Hepatic stellate cell (primary cell): ENCODE data around the gene ECHDC3.
"Not testable (repeated sequence)": the region's sequence is repeated elsewhere in the genome, so short reads cannot be mapped to it uniquely, and the experiment has no call there.

Source experiments
- DNase-seq: peaks from one replicate; pipeline ENCODE4 v3.0.0; 2011; ENCODE audit warnings: low spot score

ECHDC3 gene

DNA sequence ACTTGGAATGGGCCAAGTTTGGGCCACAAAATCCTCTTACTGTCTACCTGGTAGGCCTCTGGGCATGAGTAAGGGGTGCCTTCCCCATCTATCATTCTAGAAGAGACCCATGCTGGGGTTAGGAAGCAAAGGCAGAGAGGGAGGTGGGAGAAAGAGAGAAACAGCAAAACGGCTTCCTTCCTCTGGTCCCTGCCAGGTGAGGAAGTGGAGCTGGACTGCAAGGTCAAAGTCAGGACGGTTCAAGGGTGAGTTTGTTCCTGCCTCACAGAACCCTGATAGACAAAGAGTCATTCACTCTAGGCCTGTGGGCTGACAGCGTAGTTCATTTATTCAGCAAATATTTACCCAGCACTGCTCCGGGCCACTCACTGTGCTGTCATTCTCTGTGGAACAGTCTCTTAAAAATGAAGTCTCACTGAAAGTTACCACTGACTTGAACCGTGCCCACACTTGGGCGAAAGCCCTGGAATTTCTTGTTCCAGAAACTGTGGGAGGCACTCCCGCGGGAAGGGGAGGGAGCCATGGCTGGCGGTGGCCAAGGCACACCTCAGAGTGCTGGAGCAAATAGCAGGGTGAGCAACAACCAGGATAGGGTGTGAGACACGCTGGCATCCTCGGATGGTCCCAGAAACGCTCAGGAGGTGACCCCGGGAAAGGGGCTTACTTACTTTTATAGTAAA lies 26.2 kb upstream of the ECHDC3 start:
- no peak for DNase-seq

DNA sequence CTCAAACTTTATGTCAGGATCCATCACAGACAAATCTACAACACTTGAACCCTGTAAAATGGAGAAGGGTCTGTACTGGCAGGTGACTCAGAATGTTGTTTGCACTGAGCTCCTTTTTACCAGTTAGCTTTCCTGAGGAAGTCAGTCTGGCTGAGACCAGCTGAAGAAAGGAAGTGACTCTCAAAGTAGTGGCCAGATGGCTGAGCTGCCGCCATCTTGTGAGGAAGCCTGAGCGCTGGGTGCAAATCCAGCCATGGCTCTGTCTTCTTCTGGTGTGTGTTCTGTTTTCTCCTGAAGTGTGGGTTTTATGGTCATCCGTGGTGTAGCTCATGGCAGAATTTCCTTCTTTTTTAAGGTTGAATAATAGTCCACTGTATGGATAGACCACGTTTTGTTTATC lies 25.5 kb upstream of the ECHDC3 start:
- no peak for DNase-seq

DNA sequence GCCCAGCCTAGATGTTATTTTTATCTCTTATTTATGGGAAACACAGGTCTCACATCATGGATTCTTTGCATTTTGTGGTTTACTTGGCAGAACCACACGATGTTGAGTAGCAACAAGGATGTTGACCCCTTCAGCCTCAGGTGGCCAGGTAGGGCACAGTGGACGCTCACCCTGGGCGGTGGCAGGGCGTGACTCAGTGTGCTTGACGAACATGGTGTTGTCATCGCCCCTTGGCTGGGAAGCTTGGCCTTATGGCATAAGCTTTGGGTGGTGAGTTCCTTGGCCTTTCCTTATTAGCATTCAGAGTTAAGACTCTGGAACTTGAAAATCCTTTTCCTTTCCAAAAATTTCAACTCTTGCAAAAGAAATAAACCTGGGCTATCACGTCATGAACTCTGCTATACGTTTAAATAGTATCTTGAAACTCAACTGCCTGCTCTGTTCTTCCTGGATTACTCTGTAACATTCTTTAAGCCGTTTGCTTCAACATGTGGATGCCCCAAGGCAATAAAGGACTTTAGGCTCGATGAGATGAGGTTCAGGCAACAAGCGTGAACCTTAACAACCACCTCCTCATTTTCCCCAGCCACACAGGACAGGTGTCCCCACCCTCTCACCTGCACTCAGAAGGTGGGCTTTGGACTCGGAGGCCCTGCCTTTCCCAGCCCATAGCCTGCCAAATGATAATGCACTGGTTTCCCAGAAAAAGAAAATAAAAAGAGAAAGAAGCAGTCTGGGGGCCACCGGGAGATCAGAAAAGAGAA lies 22.5 kb upstream of the ECHDC3 start:
- no peak for DNase-seq

DNA sequence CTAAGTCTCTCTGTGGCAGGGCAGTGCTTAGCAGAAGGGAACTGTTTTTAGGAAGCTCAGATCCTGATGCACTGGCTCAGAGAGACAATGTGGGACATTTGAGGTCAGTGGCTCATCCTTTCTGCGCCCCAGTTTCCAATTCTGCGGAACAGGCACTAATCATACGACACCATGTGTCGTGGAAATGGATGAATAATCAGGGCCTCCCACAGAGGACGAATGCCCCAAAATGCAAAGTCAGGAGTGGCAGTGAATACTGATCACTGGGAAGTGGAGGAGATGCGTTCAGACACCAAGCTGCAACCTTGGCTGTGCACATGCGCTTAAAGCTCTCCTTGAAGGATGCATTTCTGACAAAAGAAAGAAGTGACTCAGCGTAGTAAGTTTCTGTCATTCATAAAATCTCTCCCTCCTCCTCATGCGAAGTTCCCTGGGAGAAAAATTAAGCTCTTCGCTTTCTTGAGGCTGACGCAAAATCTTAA lies 21.9 kb upstream of the ECHDC3 start:
- DNase-seq = no peak

DNA sequence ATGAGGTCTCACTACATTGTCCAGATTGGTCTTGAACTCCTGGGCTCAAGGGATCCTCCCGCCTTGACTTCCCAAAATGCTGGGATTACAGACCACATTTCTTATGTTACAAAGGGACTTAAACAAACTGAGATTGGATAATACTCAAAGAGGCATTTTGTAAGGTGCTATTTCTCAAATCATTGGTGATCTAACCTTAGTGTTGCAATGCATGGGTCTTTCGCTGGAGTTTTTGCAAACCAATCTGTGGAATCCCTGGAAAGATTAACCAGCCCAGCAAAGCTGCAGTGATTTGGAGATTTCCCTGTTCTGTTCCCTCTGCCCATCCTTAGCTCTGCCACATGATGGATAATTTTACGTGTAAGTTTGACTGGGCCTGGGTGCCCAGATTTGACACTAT lies 20.4 kb upstream of the ECHDC3 start:
- no peak for DNase-seq

DNA sequence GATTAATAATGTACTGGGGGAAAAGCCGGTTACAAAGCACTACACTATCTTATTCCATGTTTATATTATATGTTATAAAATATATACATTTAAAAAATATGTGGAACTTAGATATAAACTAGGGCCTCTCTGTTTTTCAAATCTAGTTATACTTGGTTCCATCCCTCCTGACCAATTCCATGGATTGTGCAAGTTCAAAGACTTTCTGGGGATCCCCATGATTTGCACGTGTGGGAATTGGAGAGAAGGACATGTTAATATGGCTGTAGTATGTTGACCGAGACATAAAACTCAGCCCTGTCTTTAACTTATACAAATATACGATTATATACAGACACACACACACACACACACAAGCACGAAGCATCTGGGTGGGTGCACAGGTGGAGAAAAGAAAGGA lies 18.8 kb upstream of the ECHDC3 start:
- no peak for DNase-seq

- DNase-seq = peak; percentile 75
Observed at GRCh38 chr10:11724938-11725776, 17.0 kb upstream of the ECHDC3 start.

DNA sequence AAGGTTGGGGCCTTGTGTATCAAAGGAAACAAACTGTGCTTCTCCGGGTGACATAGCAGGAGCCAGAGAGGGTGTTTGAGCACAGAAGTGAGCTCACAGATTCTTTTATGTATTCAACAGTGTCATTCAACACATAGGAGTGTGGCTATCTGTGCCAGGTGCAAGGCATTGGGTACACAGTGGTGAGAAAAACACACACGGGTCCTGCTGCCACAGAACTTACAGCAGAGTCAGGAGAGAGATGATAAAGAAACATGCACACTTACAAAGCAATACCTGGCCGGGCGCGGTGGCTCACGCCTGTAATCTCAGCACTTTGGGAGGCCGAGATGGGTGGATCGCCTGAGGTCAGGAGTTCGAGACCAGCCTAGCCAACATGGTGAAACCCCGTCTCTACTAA lies 16.3 kb upstream of the ECHDC3 start:
- DNase-seq = no peak

DNA sequence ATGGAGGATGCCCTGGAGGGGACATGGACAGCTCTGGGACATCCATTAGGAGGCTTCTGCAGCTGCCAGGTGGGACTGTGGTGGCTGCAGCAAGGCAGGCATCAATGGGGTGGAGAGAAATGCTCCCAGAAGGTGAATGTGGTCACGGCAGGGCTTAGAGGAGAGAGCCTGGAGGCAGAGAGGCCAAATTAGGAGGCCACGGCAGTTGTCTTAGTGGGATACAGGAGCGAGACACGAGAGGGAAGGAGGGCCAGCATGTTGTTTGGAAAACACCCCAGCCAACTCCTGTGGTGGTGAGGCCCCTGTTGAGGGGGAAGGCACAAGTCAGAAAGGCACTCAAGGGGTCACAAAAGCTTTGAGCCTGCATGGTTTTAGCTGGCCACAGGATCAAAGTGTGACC lies 14.6 kb upstream of the ECHDC3 start:
- no peak for DNase-seq

DNA sequence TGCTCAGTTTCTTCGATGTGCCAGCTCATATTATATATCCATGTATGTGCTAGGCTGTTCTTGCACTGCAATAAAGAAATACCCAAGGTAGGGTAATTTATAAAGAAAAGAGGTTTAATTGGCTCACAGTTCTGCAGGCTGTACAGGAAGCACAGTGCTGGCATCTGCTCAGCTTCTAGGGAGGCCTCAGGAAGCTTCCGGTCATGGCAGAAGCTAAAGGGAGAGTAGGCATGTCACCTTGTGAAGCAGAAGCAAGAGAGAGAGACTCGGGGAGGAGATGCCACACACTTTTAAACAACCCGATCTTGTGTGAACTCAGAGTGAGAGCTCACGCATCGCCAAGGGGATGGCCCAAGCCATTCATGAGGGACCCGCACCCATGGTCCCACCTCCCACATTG lies 13.8 kb upstream of the ECHDC3 start:
- DNase-seq = no peak

DNA sequence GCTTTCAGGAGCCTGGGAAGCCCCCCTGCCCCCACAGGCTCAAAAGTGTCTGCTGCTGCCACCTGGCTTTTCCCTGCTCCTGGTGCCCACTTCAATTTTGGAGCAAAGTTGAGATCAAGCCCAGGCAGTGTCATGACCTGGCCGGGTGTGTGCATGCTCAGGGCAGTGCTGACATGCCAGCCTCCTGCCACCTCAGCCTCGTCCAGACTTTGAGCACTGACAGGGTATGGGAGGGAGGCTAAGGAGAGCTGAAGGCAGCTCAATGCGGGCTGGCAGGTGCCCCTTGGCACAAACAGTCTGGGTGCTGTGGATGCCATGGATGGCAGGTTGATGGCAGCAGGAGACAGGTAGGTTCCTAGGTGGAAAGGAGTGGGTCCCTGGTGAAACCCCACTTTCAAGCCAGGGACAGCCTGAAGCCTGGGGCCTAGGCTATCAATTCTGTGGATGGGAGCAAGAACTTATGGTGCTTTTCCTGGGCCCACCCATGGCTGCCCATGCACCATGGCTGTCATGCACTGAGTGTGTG lies 12.3 kb upstream of the ECHDC3 start:
- DNase-seq = no peak

- no peak for DNase-seq
Observed at GRCh38 chr10:11730779-11731178, 11.4 kb upstream of the ECHDC3 start.

- DNase-seq = not testable (repeated sequence)
Observed at GRCh38 chr10:11736767-11737166, 5.4 kb upstream of the ECHDC3 start.

DNA sequence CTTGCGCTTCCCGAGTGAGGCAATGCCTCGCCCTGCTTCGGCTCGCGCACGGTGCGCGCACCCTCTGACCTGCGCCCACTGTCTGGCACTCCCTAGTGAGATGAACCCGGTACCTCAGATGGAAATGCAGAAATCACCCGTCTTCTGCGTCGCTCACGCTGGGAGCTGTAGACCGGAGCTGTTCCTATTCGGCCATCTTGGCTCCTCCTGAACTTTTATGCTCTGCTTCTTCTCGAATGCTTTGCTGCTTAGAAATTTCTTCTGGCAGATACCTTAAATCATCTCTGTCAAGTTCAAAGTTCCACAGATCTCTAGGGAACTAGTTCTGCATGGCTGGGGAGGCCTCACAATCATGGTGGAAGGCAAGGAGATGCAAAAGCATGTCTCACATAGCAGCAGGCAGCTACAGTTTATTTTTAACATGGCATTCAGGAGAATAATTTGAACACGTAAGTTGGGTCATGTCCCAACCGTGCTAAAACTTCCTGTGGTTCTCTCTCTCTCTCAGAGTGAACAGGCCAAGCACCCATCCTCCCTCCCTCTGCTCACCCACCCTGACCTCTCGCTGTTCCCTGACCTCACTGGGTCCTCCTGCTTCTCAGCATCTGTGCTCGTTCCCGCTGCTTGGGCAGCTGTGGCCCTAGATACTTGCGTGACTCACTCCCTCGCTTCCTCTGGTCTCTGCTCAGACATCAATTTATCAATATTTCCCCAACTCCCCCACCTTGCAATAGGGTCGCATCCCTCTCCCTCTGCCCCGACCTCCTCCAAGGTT lies 4.7 kb upstream of the ECHDC3 start:
- DNase-seq = not testable (repeated sequence)

DNA sequence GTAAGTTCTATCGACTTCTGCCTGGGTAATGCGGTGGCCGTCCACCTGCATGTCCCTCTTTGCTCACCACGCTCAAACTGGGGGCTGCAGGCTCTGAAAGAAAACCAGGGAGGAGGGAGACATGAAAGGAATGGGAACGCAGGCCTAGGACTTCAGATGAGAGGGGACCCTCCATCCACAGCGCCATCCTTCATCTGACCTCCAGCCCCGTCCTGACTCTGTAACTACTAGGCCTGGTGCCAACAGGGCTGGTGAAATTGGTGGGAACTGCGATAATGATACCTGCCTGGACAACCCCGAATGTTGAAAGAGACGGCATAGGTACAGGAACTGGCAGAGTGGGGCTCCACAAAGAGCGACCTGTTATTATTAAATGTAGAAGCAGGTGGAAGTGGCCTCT lies 1.3 kb upstream of the ECHDC3 start:
- DNase-seq = no peak

GRCh38 chr10:11741608-11742007 lies 574 bp upstream of the ECHDC3 start:
- DNase-seq = no peak

DNA sequence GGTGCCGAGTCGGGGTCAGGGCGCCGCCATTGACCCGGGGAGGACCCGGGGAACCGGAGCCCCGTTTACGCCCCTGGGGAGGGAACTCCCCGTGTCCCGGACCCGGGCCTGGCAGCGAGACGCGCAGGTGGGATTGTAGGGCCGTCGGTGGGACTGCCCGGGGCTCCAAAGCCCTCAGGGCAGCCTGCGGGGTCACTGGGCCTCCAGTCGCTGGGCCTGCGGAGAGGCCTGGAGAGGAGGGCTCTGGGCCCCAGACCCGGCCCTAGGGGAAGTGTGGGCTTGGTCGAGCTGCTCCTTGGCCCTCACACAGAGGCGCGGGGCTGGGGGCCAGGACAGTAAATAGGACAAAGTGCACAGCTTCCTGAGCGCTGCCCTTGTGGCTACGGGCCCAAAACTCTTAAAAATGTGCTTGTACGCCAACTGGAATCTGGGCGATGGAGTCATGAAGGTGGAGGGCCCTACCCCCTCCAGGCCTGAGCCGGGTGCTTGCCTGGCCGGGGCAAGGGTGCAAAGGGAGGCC lies 657 bp downstream of the ECHDC3 start:
- no peak for DNase-seq

GRCh38 chr10:11743461-11744338 lies 1.5 kb downstream of the ECHDC3 start:
- no peak for DNase-seq

GRCh38 chr10:11745045-11745444 lies 2.9 kb downstream of the ECHDC3 start:
- DNase-seq = no peak

GRCh38 chr10:11746883-11747539 lies 4.8 kb downstream of the ECHDC3 start:
- no peak for DNase-seq
